Colonic mucosa (tissue), 2 donors: Measurements from ENCODE around the gene MGAT2. TPM values are rescaled to one million over a fixed set of nuclear protein-coding genes. Genes with fewer than 3 reads are reported as not detected.

Source experiments
- total RNA-seq, 2 donors: library from RNA; stranded (reverse); fragmentation: NEBNext Ultra II Directional in 1 of 2; extraction: Animal tissue kit (Norgen Biotek cat#: 25700) in 1 of 2; gene quantifications; one replicate each; pipeline ENCODE4 v1.2.1, GENCODE V29; 2021
- donor health status: DM: no; HTN: no; CAD: no.
- donor health status: DM: no; HTN: no; CAD: no.

The MGAT2 gene
- total RNA-seq, 2 donors from 2014 or later = 44.9 to 47.3 TPM

Other genes with a start within 250 kb of the MGAT2 start
- 1,000 to 10,000 TPM; 1,421 to 1,478 TPM for gene RPS29, start 34.4 kb upstream of the MGAT2 start, total RNA-seq
- 10 to 100 TPM; 24.3 to 39.8 TPM for gene LRR1, start 21.9 kb upstream of the MGAT2 start, total RNA-seq
- gene RPL36AL, start 173 bp upstream of the MGAT2 start, total RNA-seq = 100 to 1,000 TPM; 197 to 198 TPM
- gene DNAAF2, start 14.4 kb downstream of the MGAT2 start, total RNA-seq = 1 to 10 TPM; 6.8 to 8.3 TPM
- gene POLE2, start 67.4 kb downstream of the MGAT2 start, total RNA-seq = 10 to 100 TPM in 1 of 2 donors, 1 to 10 TPM in 1; 2.5 to 15.9 TPM
- 1 to 10 TPM in 1 of 2 donors, under 1 TPM in 1; 0.94 to 2.5 TPM for gene KLHDC1, start 72.3 kb downstream of the MGAT2 start, total RNA-seq
- gene KLHDC2, start 147.4 kb downstream of the MGAT2 start, total RNA-seq = 10 to 100 TPM; 37.5 to 68.7 TPM
- gene NEMF, start 232.0 kb downstream of the MGAT2 start, total RNA-seq = 10 to 100 TPM; 52.8 to 56.7 TPM